IPS-NIHi7 (cell line): ENCODE data around the gene GOSR1.
"Not testable (repeated sequence)": the region's sequence is repeated elsewhere in the genome, so short reads cannot be mapped to it uniquely, and the experiment has no call there.

Experiments used
- DNase-seq: peaks from one replicate; pipeline ENCODE4 v3.0.0; 2012; ENCODE audit warnings: mixed read lengths; ENCODE audit errors: extremely low spot score

The GOSR1 gene

GRCh38 chr17:30561766-30562165 is 84.6 kb downstream of the GOSR1 start:
- DNase-seq = not testable (repeated sequence)

- not testable (repeated sequence) for DNase-seq
These were observed 86.1 kb downstream of the GOSR1 start for GRCh38 chr17:30563131-30563904.

GRCh38 chr17:30563905-30564390 is 86.7 kb downstream of the GOSR1 start:
- not testable (repeated sequence) for DNase-seq

GRCh38 chr17:30564422-30565072 is 87.3 kb downstream of the GOSR1 start:
- not testable (repeated sequence) for DNase-seq

GRCh38 chr17:30565073-30565935 is 88.1 kb downstream of the GOSR1 start:
- peak; percentile 40 for DNase-seq

GRCh38 chr17:30566104-30566503 is 88.9 kb downstream of the GOSR1 start:
- DNase-seq = not testable (repeated sequence)

- DNase-seq = not testable (repeated sequence)
These were observed 89.5 kb downstream of the GOSR1 start for GRCh38 chr17:30566516-30567225.

- DNase-seq = no peak
These were observed 90.3 kb downstream of the GOSR1 start for GRCh38 chr17:30567231-30568116.

- DNase-seq = no peak
These were observed 90.9 kb downstream of the GOSR1 start for GRCh38 chr17:30568117-30568430.

GRCh38 chr17:30569531-30570175 is 92.4 kb downstream of the GOSR1 start:
- not testable (repeated sequence) for DNase-seq

- no peak for DNase-seq
These were observed 93.0 kb downstream of the GOSR1 start for GRCh38 chr17:30570191-30570590.

GRCh38 chr17:30570596-30571265 is 93.5 kb downstream of the GOSR1 start:
- DNase-seq = no peak

GRCh38 chr17:30571404-30571803 is 94.2 kb downstream of the GOSR1 start:
- DNase-seq = not testable (repeated sequence)

- DNase-seq = no peak
These were observed 94.7 kb downstream of the GOSR1 start for GRCh38 chr17:30571921-30572320.

- DNase-seq = not testable (repeated sequence)
These were observed 95.7 kb downstream of the GOSR1 start for GRCh38 chr17:30572651-30573554.

- DNase-seq = no peak
These were observed 96.5 kb downstream of the GOSR1 start for GRCh38 chr17:30573603-30574175.

GRCh38 chr17:30574309-30574708 is 97.1 kb downstream of the GOSR1 start:
- not testable (repeated sequence) for DNase-seq

GRCh38 chr17:30574806-30575205 is 97.6 kb downstream of the GOSR1 start:
- not testable (repeated sequence) for DNase-seq
